ENCODE results near the gene PTCH1. TPM values are rescaled to one million over a fixed set of nuclear protein-coding genes. Genes with fewer than 3 reads are reported as not detected.
A peak's percentile ranks its signal among the peaks of the same experiment; 100 is the strongest.

Gene PTCH1
- polyA plus RNA-seq, 1 donor, result 5.2 TPM

DNA sequence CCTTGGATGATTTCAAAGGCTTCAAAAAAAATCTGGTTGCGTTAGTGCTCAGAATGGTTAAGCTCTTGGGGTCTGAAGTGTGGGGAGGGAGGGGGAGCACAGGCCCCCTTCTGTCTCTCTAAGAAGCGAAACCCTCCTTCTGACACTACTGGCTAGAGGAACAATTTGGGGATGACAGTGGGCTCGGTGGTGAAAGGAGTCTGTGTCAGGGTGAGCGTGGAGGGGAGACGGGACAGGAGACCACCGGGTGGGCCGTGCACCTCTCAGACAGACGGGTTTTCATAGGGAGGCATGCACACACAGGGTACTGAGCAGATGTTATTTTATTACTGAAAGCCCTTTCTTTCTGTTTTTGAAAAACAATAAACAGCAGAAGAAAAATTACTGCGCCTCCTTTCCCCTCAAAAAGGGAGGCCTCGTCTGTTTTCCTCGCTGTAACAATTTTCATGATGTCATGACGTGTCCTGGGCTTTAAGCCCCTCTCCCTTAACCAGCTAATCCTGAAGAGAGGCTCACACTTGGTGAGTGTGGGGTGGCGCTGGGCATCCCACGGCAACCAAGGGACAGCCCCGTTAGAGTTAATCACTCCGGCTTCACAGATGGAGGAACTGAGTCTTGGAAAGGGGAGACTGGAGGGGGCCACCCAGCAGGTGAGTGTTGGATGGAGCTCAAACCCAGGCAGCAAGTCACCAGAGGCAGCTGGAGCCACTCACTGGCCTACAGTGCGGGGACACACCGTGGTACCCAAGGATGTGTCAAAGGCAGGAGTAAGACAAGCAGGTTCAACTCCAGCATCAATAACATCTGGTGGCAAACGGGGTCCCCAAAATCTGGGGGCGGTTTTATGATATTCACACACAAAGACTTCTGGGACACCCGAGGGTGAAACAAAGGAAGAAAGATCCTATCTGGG is 53.4 kb downstream of the PTCH1 start:
- no peak for DNase-seq (ENCODE audit: low read depth)

DNA sequence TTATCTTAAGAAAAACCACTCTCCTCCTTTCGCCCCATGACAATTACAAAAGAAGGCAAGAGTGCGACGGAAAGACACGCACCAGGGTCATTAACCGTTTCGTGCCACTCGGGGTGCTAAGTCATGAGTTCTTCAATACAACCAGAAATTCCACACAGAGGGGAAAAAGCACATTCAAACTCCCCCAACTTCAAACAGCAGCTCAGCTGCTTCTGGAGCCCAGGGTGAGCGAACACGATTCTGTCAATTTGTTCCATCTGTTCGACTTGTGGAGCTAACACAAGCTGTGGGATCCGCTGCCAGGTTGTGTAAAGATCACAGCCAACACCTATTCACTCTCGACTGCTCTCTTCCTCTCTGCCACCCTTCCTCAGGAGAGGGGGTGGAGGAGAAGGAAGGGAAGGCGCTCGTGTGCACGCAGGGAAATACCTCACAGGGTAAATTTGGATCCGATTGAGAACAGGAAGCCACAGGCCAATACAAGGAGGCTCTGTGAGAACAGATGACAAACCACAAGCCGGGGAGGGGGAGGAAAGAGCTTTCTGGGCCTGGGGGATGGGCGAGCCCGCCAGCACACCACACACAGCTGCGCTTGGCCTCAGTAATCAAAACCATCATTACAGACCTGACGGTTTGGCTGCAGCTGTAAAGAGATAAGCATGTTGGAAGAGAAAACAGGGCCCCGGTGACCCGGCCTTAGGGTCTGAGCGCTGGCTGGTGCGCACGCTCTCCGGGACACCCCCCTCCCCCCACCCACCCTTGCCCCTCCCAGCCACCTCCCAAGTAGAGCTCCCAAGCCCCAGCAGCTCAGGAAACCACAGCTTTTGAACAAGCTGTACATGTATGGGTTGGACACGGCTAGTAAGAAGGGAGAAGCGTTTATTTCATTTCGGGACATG is 54.3 kb downstream of the PTCH1 start:
- peak; percentile 67 for DNase-seq (ENCODE audit: low read depth)

DNA sequence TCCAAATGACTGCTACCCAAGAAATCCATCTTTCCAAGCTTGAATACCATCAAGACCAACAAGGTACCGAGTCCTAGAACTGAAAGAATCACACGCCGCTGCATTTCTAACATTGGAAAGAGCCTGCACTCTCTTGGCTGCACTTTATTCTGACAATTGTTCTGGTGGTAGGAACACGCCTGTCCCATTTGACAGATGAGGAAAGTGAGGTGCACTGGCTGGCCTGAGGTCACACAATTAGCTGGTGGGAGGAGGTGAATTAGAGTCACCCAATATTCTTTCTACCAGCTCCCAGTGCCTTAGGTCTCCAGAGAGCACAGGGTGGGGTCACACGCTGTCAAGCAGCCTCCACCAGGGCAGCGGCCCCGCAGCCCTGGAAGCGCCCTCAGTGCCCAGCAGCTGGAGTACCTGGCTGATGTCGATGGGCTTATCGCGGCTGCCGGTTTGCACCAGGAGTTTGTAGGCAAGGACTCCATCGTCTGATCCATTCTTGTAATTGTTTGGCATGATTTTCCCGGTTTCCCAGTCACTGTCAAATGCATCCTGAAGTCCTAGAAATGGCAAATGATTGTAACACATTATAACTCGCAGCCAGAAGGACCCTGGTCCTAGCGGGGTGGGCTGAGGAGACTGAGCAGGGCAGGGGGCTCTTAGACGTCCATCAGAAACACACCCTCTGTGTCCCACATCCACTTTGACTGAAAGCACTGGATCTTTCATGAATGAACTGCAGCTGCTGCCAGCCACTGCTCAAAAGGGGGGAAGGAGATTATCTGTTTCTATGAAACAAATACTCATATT is 55.1 kb downstream of the PTCH1 start:
- DNase-seq (ENCODE audit: low read depth), result no peak

DNA sequence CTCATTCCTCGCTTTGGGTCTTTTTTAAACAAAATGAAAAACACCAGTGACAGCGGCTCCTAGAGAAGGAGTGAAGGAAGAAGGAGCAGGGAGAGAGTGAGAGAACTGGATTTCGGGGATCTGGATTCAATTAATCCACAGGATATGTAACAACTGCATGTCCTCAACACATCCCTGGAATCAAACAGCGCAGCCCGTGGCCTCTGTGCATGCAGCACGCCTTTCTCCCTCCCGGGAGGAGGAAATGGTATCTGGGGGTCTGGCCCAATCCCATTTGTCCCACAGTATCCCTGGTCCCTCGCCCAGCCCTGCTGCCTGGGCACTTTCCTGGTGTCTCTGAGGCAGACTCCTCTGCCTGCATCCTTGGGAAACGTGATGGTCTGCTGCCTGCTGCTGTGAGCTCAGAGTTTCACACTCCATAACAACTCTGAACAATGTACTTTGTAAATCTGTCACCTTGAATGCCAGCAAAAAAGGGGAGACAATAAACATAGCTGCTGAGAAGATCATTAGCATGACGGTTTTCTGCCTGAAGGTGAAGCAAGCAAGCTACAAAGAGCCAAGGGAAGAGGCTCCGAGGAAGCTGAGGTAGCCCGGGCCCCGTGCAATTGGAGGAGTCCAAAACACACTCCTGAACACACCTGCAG is 56.1 kb downstream of the PTCH1 start:
- no peak for DNase-seq (ENCODE audit: low read depth)

DNA sequence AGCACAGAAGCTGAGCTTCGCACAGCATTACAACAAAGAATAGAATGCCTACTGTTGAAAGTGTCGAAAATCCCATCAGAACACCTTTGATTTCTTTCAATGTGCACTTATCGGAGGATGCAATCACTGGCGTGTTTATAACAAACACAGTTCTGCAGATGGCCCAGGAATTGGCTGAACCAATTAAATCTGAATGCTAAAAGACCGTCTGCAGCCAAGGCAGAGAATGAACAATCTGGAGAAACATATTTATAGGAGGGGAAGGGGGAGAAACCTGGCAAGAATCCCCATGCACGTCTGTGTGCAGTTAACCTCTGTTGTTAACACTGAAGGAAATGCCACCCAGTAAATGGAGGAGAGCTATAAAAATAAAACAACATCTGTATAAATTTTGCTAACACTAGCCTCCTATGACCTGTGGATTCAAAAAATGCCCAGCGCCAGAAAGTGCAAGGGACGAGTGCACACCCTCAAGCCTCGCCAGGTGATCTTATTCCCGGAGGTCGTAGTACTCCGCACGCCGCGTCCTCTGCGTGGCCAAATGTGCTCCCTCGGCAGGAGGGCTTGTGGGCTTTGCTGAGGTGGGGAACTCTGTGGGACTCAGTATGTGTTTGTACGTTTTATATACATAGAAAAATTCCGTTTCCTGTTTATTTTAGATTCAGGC is 56.8 kb downstream of the PTCH1 start:
- no peak for DNase-seq (ENCODE audit: low read depth)

DNA sequence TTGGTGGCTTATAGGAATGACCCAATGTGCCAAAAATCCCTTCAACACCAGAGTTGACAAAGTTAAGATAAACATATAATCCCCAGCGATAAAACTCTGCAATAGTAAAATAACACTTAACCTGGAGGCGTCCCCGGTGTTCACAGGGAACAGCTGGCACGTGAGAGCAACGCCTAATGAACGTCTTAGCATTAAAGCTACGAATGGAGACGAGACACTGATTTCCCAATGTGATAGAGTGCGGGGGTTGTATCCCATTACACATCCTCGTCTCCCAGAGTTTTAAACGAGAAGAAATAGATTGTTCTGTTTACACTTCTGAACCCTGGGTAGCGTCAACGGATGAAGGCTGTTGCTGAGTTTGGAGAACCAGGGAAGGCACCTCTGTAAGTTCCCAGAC is 57.6 kb downstream of the PTCH1 start:
- DNase-seq (ENCODE audit: low read depth), result no peak

DNA sequence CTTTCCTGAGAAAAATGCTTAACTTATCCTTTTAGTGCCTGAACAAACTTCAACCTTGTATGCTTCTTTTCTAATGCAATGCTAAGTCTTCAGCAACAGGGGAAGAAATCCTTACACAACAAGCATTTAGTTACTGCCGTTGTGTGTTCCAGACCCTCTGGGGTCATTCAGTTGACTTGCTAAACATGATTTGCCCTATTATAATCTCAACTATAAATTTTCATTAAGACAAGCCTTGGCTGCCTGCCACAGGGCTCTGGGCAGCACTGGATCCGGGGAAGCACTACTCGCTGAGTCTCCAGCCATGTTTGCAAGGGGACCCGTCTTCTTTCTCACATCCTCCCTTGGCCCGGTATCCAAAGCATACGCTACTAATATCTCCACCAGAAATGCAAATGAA is 58.1 kb downstream of the PTCH1 start:
- DNase-seq (ENCODE audit: low read depth), result no peak

DNA sequence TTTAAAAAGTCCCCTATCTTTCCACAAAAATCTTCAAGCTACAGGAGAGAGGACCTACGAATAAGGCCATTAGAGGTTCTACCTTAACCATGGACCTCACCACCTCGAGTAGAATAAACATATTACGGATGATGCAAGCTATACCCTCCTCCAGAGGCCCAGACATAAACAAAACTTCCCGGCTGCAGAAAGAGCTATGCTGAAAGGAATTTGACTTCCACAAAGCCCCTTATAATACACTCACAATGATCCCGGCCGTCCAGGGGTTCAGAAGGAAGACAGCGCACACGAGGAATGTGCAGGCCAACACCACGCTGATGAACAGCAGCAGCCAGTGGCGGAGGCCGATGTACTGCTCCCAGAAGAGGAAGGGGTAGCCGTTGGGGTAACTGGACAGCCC is 59.0 kb downstream of the PTCH1 start:
- DNase-seq (ENCODE audit: low read depth), result no peak

DNA sequence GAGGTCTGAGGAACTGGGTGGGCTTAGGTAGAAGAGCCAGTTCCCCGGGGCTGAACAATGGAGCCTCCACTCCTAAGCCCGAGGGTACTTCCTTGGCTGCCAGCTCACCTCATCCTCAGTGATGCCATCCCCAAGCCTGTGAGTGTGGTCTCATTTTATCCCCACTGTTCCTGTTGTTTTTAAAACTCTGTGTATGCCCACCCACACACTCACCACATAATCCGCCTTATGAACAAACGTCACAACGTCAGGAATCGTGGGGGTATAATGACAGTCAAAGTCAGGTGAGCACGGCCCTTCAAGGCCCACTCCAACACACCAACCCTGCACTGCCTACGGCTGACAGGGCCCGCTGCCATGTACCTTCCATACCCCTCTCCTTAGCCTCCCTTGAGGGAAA is 61.1 kb downstream of the PTCH1 start:
- DNase-seq (ENCODE audit: low read depth), result no peak

DNA sequence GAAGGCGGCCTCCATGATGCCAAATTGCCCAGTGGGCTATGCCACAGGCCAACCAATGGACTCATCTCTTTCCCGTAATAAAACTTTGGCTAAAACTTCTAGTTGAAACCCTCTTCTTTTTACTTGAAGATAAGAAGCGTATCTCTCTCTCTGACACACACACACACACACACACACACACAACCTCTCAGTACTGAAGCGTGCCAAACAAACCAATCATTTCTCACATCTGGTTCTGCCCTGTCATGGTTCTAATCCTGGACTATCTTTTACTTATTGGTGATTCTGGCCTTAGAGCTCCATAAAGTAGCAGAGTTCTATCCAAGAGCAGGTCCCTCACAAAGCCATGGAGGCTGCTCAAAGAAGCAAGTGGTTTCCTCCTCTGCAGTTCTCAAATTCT is 64.6 kb downstream of the PTCH1 start:
- DNase-seq (ENCODE audit: low read depth), result no peak

DNA sequence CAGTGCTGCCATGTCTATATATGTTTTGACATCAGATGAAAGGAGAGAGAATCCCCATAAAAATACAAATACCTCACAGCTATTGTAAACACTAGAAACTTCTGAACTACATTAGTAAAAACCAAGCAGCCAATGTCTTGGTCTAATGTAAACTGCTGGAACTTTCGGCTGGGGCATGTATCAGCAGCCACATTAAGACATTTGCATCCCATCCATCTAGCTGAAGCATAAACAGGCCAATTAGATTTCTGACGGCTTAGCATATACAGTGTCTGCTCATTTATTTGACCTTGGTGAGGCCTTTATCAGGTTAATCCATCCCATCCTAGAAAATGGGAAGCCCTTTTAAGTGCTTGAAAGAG is 65.7 kb downstream of the PTCH1 start:
- no peak for DNase-seq (ENCODE audit: low read depth)

DNA sequence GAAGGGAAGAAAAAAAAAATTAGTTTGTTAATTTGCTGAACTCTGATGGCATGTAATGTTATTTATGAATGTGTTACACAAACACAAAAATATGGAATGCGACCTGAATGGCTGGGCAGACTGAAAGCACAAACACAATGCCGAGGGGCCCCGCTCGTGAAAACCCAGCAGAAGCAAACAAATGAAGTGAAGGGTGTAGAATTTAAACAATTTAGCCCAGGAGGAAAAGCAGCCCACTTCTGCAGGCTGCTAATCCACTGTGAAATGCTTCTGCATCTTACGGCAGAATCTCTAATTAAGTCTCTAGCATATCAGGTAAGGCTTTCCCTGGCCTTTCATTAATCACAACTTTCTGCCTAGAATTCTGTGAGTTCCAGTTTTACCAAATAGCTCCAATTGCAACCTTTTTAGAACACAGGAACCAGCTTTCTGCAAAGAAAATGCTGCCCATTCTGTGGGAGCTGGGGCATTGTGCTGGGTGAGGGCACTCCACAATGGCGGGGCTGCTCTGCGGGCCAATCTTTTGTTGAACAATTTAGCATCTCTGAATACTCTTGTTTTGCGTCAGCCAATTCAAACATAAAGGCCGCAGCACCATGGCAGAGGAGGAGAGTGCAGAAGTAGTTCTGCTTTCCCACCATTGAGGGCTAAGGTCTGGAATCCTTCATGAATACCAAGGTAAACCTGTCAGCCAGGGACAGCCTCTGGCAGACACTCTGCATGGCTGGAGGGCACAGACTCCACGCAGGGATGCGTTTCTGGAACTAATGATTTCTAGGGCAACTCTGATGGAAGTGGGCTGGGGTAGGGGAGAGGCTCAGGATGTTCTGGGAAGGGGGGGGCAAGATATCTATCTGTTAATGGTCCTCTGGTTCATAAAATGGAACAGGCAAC is 66.4 kb downstream of the PTCH1 start:
- DNase-seq (ENCODE audit: low read depth), result no peak

DNA sequence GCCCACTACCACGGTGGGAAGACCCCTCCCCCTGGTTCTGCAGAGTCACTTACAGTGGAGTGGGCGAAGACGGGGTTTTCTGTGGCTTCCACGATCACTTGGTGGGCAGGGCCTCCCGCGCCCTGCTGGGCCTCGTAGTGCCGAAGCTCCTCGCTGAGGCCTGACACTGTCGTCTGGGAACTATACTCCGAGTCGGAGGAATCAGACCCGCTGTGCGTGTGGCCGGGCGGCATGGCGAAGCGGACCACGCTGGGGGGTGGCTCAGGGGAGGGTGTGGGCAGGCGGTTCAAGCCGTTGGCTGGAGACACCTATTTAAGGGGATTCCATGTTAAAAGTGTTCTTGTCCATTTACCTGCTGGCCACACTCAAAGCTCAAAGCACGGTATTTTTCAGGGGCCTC is 67.8 kb downstream of the PTCH1 start:
- no peak for DNase-seq (ENCODE audit: low read depth)

DNA sequence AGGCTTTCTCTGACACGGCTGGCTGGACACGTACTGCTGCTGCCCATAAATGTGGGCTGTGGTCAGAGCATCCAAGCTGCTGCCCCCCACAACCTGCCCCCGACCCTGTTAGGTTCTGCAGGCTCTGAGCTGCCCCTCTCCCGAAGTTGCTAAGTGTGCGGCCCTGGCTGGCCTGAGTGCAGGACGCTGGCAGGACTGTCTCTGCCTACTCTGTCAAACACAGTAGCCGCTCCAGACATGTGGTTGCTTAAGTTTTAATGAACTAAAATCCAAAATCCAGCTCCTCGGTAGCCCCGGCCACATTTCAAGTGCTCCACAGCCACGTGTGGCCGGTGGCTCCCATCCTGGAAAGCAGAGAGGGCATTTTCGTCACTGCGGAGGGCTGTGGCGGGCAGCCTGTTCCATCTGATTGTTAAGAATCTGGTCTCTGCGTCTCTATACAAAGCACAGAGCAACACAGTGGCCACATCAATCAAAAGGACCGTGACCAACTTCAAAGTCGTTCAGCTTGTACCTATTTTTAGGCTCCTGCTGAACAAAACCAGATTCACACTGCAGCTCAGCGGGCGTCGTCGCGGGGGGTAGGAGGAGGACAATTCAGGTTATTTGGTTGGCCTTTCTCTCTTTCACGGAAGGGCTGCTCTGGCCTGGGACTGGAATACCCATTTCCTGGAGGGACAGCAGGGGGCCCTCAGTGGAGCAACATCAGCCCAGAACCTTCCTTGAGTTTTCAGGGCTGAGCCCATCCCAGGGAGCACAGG is 68.9 kb downstream of the PTCH1 start:
- DNase-seq (ENCODE audit: low read depth), result no peak

DNA sequence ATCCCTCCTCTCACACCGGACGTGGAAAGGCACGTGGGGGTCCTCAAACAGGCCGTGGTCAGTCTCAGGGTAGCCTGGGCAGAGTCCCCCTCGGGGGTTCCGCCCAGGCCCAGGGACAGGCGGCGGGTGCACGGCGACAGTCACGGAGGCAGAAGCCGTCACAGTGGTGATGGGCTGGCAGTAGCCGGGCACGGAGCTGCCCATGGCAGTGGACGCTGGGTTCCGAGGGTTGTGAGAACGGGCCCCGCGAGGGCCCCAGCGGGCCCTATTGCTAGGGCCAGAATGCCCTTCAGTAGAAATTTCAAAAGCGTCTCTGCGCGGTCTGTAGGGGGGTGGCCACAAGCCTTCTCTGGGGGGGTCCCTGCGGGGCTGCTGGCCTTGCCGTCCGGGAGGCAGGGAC is 69.8 kb downstream of the PTCH1 start:
- no peak for DNase-seq (ENCODE audit: low read depth)

DNA sequence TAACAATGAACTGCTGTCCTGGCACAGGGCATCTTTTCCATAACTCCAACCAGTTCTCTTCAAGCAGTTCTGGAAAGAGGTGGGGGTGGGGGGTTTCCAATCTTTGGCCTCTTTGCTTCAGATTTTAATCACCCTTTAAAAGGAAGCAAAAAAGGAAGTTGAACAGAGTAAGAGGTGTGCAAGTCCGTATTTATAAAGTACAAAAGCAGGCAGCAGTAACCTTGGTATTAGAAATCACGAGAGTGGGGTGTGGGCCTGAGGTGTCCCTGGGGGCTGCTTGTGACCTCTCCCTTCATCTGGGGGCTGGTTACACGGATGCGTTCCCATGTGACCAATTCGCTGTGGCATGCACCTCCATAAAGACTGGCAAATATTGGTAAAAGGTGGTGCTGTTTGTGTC is 70.5 kb downstream of the PTCH1 start:
- DNase-seq (ENCODE audit: low read depth), result no peak

DNA sequence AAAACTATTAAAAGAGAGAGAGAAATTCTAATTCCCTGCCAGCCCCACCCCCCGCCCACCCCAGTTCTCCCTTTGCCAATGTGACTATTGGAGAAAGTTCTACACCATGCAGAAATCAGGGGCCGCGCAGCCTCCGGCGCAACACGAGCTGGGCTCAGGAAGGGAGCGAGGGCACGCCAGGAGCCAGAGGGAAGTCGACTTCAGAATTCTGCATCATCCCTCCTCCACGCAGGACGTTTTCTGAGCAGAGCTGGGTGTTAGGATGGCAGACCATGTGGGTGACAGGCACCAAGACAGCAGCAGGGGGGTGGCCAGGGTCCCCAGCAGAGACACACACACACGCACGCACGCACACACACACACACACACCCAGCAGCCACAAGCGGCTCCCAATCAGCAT is 72.6 kb downstream of the PTCH1 start:
- DNase-seq (ENCODE audit: low read depth), result no peak

DNA sequence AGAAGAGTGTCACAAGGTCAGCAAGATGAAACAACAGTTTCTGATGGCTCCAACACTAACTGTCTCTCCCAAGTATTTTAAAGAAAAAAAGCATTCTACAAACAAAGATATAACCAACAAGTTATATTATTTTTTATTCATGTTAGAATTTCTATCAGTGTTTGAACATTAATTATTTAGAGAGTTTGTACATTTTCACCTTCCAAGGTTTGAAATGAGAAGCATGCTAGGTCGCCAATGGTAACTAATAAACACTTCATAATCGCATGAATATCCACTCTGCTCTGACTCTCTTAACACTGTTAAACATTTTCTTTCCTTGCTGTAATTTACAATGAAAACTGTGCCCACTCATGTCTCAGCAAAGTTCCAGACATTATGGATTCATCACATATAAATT is 73.5 kb downstream of the PTCH1 start:
- no peak for DNase-seq (ENCODE audit: low read depth)

DNA sequence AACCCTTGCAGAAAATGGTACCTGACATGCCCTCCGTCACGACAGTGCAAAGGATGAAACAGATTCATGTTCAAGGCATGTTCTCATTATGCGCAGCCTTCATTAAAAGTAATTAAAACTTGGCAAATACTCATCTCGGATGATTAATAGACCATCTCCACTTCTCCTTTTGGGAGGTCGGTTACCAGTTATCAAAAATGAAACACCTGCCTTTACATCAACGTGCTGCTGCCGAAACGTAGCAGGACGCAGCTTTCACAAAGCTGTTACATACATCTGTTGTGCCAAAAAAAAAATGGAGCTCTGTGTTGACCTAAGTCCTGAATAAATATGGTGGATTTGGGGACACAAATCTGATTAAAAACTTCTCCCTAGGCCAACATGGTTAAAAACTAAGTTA is 75.7 kb downstream of the PTCH1 start:
- DNase-seq (ENCODE audit: low read depth), result no peak

All from forelimb muscle (tissue), 1 donor.